Keratinocyte (primary cell): ENCODE data around the gene KLC3.

Experiments used
- EZH2 ChIP-seq: IDR thresholded peaks from one replicate; pipeline ENCODE4 v1.6.1; 2012; ENCODE audit warnings: inconsistent platforms, mild to moderate bottlenecking, low read length, moderate library complexity
- TF ChIP-seq, protein P1 (sequence below), 3 experiments: IDR thresholded peaks in 1 of 3; conservative IDR thresholded peaks in 1 of 3; optimal IDR thresholded peaks in 1 of 3; 2 replicates in 2 of 3; 3 replicates in 1 of 3; pipeline versions ENCODE3 to v1.5.1; 2011; ENCODE audit warnings: low read length in 3 of 3, mild to moderate bottlenecking in 3 of 3, moderate library complexity in 2 of 3, control low read depth in 1 of 3, inconsistent platforms in 1 of 3; ENCODE audit not compliant: insufficient read depth in 2 of 3; ENCODE audit errors: extremely low read depth in 1 of 3

DNA sequence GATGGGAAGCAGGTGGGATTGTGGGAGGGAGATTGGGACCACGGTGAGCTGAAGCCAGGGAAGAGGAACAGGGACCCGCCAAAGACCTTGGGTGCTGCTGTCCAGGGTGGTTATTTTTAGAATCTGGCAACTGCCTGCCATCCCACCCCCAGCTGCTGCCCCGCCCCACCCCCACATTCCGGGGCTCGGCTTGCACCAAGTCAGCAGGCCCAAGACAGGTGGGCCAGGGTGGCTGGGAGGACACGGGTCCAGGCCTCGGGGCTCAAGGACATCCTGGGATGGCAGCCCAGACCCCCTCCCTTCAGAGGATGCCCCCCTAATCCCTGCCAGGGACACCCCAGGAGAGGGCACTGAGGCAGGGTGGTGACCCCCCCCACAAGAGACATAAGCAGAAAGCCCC is 18.7 kb upstream of the KLC3 start:
- TF ChIP-seq, protein P1, sequence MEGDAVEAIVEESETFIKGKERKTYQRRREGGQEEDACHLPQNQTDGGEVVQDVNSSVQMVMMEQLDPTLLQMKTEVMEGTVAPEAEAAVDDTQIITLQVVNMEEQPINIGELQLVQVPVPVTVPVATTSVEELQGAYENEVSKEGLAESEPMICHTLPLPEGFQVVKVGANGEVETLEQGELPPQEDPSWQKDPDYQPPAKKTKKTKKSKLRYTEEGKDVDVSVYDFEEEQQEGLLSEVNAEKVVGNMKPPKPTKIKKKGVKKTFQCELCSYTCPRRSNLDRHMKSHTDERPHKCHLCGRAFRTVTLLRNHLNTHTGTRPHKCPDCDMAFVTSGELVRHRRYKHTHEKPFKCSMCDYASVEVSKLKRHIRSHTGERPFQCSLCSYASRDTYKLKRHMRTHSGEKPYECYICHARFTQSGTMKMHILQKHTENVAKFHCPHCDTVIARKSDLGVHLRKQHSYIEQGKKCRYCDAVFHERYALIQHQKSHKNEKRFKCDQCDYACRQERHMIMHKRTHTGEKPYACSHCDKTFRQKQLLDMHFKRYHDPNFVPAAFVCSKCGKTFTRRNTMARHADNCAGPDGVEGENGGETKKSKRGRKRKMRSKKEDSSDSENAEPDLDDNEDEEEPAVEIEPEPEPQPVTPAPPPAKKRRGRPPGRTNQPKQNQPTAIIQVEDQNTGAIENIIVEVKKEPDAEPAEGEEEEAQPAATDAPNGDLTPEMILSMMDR (optimal IDR thresholded peaks at IDR 0.05 in 1 of 3, IDR thresholded peaks at IDR 0.05 in 1 of 3, conservative IDR thresholded peaks at IDR 0.05 in 1 of 3; ENCODE audit: extremely low read depth in 1 of 3, insufficient read depth in 2 of 3, low read length in 3 of 3) = no peak
- TF ChIP-seq EZH2 = no peak
